Measurements from ENCODE around the gene LPAR4.

GRCh38 chrX:78706071-78706470 is 41.4 kb upstream of the LPAR4 start:
- TF ChIP-seq CTCF (IDR thresholded peaks at IDR 0.05 in 8 of 11, conservative IDR thresholded peaks at IDR 0.05 in 3 of 11) (no peak), POLR2A (IDR thresholded peaks at IDR 0.05) (no peak), POLR2AphosphoS5 (IDR thresholded peaks at IDR 0.05) (no peak)
